Fibroblast of peridontal ligament (primary cell): ENCODE data around the gene NES.

ENCODE experiments used
- DNase-seq: peaks from one replicate; pipeline ENCODE4 v3.0.0-alpha.2; 2010; ENCODE audit errors: extremely low read depth

Gene NES

DNA sequence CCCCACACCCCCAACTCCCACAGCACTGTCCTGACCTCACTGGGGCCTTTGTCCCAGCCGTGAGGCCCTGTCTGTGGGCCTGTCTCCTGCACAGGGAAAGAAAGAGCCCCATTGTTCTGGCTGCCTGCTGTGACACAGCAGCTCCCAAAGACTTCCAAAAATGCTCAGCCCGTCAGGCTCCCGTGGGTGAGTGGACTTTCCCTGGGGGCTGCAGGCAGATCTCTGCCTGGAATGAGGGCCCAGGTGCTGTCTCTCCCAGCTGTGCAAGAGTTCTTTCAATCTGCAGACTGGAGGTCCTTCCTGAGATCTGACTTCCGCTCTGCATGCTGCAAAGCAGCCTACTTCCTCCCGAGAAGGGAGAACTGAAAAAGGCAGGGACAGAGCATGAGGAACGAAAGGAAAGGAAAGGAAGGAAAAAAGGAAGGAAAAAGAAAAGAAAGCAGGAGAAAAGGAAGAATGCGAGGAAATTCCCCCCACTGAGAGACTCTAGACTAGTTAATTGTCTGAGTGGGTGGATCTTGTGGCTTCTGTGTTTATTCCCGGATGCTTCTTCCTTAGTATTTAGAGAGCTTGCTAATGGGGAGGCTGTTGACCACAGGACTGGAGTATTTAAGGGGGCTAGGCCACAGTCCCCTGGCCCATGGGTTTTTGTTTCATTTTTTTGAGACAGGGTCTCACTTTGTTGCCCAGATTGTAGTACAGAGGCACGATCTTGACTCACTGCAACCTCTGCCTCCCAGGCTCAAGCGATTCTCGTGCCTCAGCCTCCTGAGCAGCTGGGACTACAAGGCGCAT is 15.0 kb downstream of the NES start:
- DNase-seq = peak; percentile 44

DNA sequence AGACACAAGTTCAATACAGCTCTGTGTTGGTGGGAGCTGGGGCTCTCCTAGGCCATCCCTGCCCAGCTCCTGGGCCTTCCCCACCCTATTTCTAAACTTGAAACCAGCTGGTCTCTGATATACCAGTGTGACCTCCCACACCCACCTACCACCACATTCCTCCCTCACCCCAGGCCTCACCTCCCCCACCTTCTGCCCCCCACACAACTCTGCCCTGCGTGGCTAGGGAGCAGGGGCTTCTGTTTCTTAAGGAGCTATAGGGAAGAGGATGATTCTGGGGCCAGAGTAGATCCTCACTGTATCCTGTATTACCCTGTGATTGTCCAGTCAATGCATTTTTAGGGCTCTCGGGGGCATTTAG is 16.5 kb downstream of the NES start:
- no peak for DNase-seq

DNA sequence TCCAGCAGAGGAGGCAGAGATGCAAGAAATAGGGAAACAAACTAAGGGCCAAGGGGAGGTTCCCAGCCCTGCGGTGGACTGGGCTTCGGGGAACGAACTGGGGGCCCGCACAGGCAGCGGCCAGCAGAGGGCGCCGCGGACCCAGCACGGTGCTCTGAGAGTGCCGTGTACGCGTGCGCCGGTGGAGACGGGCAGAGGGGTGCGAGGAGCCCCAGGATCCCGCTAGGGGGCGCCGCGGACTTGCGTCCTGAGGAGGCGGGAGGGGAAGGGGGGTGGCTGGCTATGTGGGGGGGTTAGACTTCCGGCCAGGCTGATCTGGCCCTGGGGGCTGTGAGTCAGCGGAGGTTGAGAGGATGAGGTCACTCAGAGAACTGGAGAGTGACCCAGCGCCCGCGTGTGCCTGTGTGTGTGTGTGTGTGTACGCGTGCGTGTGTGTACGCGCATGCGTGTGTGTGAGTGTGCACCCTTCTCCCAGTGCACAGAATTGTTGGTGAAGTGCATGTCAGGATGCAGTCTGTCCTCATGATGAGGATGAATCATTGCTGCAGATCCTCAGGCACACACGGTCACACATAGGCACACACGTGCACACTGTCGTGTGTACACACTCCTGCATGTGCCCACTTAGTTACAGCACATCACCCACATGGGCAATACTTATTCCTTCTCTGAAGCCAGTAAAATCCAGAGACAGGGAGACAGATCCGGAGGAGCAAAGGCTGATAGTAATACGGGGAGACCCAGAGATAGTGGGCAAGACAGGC is 17.0 kb downstream of the NES start:
- DNase-seq = peak; percentile 97

DNA sequence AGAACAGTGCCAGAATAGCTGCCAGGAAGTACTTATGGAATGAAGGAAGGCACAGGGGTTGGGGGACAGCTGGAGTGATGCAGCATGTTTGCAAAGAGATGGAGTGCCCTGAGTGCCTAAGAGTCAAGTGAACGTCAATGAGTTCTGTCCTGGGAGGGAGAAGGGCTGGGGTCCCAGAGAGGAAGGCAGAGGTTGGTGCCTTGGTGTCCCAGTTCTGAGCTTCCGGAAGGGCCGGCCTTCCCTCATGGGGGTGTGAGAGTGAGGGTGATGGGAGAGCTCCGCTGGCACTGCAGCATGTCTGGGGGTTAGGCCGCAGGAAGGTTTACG is 17.6 kb downstream of the NES start:
- no peak for DNase-seq

DNA sequence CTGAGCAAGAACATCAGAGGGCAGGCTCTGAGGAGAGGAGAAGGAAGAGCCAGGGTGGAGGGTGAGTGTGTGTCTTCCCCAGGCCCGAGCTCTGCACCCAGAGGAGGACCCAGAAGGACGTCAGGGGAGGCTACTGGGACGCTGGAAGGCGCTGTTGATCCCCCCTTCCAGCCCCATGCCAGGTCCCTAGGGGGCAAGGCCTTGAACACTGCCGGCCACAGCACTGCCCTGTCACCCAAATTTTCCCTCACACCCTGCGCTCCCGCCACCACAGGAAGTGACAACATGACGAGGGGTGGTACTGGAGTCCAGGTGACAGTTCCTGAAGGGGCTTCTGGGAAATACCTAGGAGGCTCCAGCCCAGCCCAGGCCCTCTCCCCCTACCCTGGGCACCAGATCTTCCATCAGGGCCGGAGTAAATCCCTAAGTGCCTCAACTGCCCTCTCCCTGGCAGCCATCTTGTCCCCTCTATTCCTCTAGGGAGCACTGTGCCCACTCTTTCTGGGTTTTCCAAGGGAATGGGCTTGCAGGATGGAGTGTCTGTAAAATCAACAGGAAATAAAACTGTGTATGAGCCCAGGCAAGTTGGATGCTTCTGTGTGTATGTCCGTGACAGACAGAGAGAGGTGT is 18.1 kb downstream of the NES start:
- DNase-seq = no peak

DNA sequence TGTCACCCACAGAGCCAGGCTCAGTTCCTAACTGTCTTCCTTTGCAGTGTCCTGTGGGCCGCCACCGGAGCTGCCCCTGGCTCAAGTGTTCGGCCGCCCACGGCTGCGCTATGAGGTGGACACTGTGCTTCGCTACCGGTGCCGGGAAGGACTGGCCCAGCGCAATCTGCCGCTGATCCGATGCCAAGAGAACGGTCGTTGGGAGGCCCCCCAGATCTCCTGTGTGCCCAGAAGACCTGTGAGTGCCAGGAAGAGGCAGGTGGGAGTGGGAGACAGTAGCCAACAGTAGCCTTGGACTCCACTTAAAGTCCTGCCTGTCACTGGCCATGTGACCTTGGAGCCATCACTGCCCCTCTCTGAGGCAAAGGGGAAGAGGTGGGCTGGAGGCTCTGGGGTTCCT is 18.7 kb downstream of the NES start:
- no peak for DNase-seq

DNA sequence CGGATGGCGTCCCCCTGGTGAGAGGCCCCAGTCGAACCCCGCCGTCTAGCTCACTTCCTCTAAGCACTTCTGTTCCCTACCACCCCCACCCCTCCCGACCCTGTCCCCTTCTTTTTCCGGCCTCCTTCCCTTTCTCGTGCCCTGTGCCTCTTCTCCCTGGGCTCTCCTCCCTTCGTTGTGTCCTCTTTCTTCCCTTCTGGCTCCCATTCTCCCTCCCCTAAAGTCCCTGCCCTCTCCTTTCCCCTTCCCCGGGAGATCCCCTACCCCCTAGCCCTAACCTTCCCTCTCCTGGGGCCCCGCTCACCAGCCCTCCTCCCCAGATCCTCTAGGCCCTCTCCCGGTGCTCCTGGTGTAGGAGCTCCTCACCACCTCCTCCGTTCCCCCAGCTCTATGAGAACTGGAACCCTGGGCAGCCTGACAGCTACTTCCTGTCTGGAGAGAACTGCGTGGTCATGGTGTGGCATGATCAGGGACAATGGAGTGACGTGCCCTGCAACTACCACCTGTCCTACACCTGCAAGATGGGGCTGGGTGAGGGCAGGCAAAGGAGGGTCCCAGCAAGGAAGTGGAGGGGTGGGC is 19.4 kb downstream of the NES start:
- DNase-seq = no peak

DNA sequence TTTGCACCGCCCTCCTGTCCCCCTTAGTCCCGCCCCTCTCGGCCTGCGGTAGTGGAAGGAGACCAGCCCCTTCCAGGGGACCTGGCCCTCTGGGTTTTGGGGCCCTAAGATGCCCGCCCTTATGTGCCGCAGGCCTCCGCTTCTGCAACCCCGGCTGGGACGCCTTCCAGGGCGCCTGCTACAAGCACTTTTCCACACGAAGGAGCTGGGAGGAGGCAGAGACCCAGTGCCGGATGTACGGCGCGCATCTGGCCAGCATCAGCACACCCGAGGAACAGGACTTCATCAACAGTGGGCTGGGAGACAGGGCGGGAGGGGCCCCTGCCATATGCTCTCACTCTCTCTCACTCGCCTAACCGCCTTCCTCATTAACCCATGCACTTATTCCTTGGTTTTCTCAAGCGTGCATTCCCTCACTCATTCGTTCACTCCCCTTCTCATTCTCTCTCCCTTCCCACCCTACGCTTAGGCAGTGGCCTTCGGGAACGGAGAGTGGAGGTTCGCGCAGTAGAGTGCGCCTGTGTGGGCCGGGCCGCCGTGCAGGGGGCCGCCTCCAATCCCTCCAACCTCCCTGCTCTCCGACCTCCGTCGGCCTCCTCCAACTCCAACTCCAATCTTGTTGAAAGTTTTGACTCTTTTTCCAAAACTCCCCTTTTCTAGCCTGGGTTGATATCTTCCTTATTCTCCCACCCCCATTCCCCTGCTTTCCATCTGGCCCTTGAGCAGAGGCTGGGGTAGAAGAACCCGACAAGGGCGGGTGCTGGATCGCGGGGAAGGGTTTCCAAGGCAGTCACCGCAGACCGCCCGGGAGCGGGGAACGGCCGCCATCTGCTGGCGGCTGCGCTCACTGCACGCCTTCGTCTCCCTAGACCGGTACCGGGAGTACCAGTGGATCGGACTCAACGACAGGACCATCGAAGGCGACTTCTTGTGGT is 20.1 kb downstream of the NES start:
- DNase-seq = peak; percentile 60

DNA sequence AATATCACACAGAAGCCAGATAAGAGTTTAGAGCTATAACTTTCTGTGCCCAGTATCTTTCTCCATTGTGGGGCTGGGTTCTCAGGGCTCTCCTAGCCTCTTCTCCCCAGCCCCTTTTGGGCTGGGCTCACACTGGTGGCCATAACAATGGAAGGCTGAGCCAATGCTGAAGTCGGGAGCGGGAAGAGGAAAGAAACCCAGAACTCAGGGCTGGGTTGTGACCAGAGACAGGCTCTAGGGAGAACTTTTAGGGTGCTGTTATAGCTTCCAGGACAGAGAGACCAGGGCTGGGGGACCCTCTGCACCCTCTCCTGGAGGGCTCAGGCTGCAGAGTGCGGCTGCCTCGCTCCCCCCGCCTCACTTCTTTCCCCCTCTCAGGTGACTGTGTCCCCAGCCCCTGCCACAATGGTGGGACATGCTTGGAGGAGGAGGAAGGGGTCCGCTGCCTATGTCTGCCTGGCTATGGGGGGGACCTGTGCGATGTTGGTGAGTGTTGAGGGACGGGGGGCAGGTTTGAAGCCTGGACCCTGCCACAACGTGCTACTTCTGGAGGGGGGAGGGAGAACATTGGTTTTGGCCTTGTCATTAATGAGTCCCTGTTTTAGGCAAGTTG is 21.2 kb downstream of the NES start:
- no peak for DNase-seq

DNA sequence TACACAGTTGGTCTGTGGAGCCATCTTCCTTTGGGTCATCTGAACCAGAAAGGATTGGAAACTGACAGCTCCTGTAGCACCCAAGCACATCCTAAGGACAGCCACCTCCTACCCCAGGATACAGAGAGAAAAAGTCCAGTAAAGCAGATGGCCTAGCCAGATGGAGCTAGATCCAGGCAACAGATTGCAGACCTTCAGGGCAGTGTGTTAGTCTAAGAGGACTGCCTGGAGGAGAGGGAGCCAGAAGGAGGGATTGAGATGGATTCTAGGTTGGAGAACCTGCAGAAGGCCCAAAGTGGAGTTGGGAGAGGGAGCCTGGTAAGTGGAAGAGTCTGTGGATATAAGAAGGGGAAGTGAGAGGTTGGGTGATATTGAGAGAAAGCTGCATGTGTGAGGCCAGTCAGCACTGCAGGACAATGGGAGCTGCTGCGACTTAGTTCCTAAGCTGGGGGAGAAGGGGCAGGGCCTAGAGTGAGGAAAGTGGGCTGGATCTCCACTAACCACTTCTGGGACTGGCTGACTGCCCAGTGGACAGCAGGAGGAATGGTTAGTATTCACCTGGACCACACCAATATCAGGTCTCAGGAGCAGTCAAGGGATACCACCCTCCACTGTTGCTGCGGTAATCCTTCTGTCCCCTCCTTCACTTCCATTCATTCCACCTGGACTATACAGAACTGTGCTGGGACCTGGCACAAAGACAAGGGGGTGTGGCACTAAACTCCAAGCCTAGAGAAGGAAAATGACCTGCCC is 21.9 kb downstream of the NES start:
- no peak for DNase-seq

DNA sequence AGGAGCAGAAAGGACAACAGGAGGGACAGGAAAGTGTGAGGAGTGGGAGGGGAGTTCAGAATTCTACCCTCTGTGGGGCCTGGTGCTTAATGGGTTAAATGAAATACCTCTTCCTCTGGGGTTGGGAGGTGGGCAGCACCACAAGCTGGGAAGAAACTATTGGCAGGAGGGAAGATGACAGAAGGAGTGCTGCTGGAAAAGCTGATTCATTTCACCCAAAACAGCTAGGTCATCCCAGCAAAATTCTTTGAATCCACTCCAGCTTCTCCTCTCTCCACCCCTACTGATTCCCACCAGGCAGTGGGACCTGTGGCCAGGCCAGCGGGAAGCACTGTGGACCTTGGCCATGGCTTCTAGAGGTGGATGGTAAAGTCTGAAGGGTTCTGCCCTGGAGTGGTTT is 22.5 kb downstream of the NES start:
- DNase-seq = no peak

DNA sequence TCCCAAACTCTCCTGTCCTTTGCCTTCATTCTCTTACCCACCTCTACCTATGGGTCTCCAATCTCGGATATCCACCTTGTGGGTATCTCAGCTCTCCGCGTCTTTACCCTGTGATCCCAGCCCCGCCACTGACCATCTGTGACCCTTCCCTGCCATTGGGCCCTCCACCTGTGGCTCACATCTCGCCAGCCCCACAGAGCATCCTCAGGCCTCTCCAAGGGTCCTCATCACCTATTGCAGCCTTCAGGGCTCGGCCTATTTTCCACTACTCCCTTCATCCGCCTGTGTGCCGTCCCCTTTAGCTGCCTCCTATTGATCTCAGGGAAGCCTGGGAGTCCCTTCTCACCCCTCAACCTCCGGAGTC is 24.2 kb downstream of the NES start:
- DNase-seq = no peak

DNA sequence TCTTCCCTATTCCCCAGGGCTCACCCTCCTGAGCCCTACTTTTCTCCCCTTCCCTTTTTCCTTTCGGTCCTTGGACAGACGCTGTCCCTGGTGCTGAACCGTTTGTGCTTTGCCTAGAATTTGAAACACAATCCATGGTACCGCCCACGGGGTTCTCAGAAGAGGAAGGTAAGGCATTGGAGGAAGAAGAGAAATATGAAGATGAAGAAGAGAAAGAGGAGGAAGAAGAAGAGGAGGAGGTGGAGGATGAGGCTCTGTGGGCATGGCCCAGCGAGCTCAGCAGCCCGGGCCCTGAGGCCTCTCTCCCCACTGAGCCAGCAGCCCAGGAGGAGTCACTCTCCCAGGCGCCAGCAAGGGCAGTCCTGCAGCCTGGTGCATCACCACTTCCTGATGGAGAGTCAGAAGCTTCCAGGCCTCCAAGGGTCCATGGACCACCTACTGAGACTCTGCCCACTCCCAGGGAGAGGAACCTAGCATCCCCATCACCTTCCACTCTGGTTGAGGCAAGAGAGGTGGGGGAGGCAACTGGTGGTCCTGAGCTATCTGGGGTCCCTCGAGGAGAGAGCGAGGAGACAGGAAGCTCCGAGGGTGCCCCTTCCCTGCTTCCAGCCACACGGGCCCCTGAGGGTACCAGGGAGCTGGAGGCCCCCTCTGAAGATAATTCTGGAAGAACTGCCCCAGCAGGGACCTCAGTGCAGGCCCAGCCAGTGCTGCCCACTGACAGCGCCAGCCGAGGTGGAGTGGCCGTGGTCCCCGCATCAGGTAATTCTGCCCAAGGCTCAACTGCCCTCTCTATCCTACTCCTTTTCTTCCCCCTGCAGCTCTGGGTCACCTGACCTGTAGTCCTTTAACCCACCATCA is 24.8 kb downstream of the NES start:
- peak; percentile 43 for DNase-seq

DNA sequence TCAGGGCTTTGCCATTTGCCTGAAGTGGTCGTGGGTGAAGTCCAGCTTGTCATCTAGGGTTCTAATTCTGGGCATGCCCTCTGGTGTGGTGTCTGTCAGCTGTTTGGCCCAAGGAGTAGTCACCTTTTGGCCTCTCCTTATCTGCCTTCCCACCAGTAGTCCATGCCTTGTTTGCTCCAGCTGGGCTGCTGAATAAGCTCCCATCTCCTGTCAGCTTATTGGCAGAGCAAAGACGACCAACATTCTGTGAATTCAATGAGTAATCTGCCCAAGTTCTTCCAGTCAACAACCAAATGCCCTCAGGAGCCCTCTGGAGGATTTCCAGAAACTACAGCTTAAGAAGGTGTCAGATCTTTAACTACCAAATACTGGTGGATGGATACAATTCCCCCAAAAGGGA is 28.3 kb downstream of the NES start:
- no peak for DNase-seq

DNA sequence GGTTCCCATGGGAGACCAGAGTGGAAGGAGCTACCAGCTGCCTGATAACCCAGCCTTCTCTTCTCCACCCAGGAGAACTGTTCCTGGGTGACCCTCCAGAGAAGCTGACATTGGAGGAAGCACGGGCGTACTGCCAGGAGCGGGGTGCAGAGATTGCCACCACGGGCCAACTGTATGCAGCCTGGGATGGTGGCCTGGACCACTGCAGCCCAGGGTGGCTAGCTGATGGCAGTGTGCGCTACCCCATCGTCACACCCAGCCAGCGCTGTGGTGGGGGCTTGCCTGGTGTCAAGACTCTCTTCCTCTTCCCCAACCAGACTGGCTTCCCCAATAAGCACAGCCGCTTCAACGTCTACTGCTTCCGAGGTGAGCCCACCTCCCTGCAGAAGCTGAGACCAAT is 28.7 kb downstream of the NES start:
- no peak for DNase-seq

DNA sequence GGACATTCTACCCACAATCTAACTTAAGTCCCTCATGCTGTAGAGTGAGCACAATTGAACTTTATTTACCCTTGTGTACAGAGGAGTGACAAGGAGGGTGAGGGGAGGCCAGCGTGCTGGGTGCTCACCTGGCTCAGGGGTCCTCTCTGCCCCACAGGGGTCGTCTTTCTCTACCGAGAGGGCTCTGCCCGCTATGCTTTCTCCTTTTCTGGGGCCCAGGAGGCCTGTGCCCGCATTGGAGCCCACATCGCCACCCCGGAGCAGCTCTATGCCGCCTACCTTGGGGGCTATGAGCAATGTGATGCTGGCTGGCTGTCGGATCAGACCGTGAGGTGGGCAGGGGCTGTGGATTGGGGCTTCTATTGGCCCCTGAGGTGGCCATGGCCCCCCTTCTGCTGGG is 29.9 kb downstream of the NES start:
- DNase-seq = no peak

DNA sequence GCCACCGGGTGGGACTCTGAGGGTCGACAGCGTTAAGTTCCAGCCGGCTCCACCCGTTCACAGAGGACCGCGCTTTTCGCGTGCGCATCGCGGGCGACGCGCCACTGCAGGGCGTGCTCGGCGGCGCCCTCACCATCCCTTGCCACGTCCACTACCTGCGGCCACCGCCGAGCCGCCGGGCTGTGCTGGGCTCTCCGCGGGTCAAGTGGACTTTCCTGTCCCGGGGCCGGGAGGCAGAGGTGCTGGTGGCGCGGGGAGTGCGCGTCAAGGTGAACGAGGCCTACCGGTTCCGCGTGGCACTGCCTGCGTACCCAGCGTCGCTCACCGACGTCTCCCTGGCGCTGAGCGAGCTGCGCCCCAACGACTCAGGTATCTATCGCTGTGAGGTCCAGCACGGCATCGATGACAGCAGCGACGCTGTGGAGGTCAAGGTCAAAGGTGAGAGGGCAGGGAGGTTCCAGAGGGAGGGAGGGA is 30.4 kb downstream of the NES start:
- DNase-seq = no peak

DNA sequence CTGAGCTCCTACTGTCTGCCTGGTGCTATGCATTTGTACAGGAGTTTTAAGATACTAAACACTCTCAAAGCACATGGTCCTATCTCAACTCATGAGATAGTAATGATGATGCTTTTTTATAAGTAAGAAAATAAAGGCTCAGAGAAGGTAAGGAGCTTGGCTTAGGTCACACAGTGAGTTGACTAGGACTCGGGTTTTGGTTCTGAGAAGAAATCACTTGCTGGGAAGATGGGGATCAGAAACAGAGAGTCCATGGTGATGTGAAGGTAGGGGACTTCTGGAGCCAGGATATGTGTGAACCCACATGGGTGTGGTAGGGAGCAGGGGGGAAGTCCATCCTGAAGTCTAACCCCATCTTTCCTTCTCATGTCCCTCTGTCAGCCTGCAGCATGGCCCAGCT is 31.5 kb downstream of the NES start:
- DNase-seq = no peak

DNA sequence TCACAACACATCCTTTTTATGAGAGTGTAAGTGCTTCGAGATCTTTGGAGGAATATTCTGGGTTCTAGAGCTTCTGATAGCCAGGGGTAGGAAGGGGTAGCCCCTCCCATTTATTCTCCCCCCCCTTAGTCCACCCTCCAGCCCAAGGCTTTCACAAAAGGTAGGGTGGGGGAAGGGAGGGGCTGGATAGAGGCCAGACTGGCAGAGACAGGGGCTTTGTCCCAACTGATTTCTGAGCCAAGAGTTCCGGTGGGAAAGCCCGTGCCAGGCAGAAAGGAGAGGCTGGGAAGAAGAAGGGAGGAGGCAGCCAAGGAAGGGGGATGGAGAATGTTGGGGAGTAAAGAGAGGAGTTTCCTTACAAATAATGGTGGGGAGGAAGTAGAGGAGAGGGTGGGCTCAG is 32.2 kb downstream of the NES start:
- no peak for DNase-seq

DNA sequence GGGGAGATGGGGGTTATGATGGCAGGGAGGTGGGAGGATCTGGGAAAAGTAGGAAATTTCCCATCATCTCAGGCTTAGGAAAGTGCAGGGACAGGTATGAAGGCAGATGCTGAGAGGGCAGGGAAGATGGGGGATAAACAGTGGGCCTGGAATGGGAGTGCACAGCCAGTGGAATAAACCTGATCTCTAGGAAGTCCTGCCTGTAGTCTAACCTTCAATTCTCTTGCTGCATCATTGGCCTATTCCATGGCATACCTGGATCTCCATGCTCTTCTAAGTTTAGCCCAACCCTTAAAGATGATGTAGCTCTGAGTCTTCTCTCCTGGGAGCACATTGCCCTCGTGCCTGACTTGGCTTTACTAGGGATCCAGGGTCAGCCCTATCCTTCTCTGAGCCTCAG is 32.6 kb downstream of the NES start:
- DNase-seq = no peak
